ENCODE measurements around the gene UPK1B. TPM values are rescaled to one million over a fixed set of nuclear protein-coding genes. Genes with fewer than 3 reads are reported as not detected.

The UPK1B gene
- total RNA-seq, 1 donor from 2014 or later, result 15.6 TPM

DNA sequence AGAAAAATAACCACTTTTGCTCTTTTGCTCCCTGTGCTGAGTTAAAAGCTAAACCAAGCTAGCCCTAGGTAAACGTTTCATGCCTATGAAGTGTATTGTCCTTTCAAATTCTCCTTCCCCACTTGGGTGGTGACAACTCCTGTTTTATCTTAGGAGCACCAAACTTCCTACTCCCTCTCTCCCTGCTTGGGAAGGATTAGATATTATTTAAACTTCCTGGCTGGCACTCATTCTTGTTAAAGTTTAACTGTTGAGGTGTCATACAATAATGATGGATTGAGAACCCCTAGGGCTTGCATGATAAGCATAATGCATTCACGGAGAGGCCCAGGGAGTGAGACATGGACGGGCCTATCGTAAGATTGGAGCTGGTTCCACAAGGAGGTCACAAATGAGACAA, 37.8 kb downstream of the UPK1B start:
- Histone ChIP-seq H3K36me3 (ENCODE audit: control insufficient read depth, insufficient read depth, low read length) (peaks cover 3% of the 10 kb centered on the region), H3K4me3 (ENCODE audit: low read depth, low read length) (no peak overlapping the region), H3K27me3 (ENCODE audit: control insufficient read depth, insufficient read depth, low read length) (no peaks in the 10 kb centered on the region)
- TF ChIP-seq, protein P1, sequence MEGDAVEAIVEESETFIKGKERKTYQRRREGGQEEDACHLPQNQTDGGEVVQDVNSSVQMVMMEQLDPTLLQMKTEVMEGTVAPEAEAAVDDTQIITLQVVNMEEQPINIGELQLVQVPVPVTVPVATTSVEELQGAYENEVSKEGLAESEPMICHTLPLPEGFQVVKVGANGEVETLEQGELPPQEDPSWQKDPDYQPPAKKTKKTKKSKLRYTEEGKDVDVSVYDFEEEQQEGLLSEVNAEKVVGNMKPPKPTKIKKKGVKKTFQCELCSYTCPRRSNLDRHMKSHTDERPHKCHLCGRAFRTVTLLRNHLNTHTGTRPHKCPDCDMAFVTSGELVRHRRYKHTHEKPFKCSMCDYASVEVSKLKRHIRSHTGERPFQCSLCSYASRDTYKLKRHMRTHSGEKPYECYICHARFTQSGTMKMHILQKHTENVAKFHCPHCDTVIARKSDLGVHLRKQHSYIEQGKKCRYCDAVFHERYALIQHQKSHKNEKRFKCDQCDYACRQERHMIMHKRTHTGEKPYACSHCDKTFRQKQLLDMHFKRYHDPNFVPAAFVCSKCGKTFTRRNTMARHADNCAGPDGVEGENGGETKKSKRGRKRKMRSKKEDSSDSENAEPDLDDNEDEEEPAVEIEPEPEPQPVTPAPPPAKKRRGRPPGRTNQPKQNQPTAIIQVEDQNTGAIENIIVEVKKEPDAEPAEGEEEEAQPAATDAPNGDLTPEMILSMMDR (IDR thresholded peaks at IDR 0.05; ENCODE audit: insufficient read depth, low read length, poor library complexity, severe bottlenecking), result no peak
- no peak for DNase-seq (ENCODE audit: low read depth)

DNA sequence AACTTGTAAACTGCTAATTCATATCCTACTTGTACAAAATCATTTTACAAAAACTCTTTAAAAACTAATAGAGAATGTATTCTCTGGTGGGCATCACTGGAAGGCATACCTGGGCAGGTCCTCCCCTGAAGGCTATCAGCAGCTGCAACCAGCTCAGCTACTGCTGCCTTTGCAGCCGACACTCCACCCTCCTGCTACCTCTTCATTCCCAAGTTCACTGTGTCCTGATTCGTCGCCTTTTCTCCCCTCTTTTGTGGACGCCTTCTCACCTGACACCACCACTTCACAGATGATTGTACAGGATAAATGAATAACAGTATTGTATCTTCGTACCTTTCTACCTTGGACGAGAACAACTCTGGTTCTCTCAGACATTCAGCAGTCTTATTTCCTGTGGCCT, 38.4 kb downstream of the UPK1B start:
- DNase-seq (ENCODE audit: low read depth), result no peak
- no peaks in the 10 kb centered on the region for H3K27me3 ChIP-seq (ENCODE audit: control insufficient read depth, insufficient read depth, low read length)
- peaks cover 3% of the 10 kb centered on the region for H3K36me3 ChIP-seq (ENCODE audit: control insufficient read depth, insufficient read depth, low read length)
- no peak overlapping the region for H3K4me3 ChIP-seq (ENCODE audit: low read depth, low read length)
- TF ChIP-seq, protein P1 (IDR thresholded peaks at IDR 0.05; ENCODE audit: insufficient read depth, low read length, poor library complexity, severe bottlenecking), result no peak

DNA sequence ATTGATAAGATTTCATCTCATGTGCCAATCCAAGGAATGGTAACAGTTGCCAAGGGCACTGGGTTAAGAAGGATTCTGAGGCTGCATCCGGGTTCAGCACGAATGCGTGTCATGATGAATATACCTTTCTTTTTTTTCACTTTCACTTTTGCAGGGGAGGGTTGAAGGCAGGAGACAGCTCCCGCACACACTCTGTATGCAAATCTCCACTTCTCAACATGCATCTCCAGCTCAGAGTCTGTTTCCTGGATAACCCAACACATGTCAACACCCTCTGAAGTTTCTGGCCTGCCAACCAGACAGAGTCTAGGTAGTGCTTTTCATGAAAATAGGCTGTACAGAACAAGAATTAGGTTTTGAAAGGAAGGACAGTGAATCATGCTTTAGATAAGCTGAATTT, 45.7 kb downstream of the UPK1B start:
- TF ChIP-seq, protein P1 (IDR thresholded peaks at IDR 0.05; ENCODE audit: insufficient read depth, low read length, poor library complexity, severe bottlenecking), result no peak
- H3K36me3 ChIP-seq (ENCODE audit: control insufficient read depth, insufficient read depth, low read length), result peaks cover 6% of the 10 kb centered on the region
- H3K27me3 ChIP-seq (ENCODE audit: control insufficient read depth, insufficient read depth, low read length), result no peaks in the 10 kb centered on the region
- H3K4me3 ChIP-seq (ENCODE audit: low read depth, low read length), result no peak overlapping the region
- DNase-seq (ENCODE audit: low read depth), result no peak

- TF ChIP-seq, protein P1 (IDR thresholded peaks at IDR 0.05; ENCODE audit: insufficient read depth, low read length, poor library complexity, severe bottlenecking), result no peak
- DNase-seq (ENCODE audit: low read depth), result no peak
- Histone ChIP-seq H3K4me3 (ENCODE audit: low read depth, low read length) (no peak overlapping the region), H3K36me3 (ENCODE audit: control insufficient read depth, insufficient read depth, low read length) (peaks cover 6% of the 10 kb centered on the region), H3K27me3 (ENCODE audit: control insufficient read depth, insufficient read depth, low read length) (no peaks in the 10 kb centered on the region)
Measured at GRCh38 chr3:119220198-119220597, 46.8 kb downstream of the UPK1B start.

GRCh38 chr3:119220970-119221667, 47.7 kb downstream of the UPK1B start:
- TF ChIP-seq, protein P1 (IDR thresholded peaks at IDR 0.05; ENCODE audit: insufficient read depth, low read length, poor library complexity, severe bottlenecking), result no peak
- peaks cover 5% of the 10 kb centered on the region for H3K36me3 ChIP-seq (ENCODE audit: control insufficient read depth, insufficient read depth, low read length)
- H3K4me3 ChIP-seq (ENCODE audit: low read depth, low read length), result no peak overlapping the region
- H3K27me3 ChIP-seq (ENCODE audit: control insufficient read depth, insufficient read depth, low read length), result no peaks in the 10 kb centered on the region
- no peak for DNase-seq (ENCODE audit: low read depth)

DNA sequence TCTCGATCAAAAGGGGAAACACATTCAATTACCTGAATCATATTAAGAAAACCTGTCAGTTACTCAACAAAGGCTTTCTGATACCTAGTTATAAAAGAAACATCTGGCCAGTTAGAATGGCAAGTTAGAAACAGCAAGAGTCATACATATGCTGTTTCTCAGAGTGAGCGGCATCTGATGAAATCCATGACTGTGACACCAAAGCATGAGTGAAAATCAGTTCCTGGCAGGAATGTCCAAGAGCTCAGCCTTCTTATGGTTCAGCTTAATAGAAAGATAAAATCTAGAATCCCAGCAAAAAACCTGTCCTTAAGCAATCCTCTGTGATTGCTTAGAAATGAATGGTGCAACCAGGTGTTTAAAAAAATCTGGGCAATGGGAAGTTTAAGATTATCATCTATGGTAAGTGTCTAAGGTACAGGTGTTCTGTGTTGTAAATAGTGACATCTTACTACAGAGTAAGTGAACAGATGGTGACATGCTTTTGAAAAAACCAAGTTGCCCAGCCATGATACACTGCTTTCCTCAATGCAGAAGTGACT, 48.5 kb downstream of the UPK1B start:
- DNase-seq (ENCODE audit: low read depth), result no peak
- TF ChIP-seq, protein P1 (IDR thresholded peaks at IDR 0.05; ENCODE audit: insufficient read depth, low read length, poor library complexity, severe bottlenecking), result no peak
- no peak overlapping the region for H3K4me3 ChIP-seq (ENCODE audit: low read depth, low read length)
- H3K36me3 ChIP-seq (ENCODE audit: control insufficient read depth, insufficient read depth, low read length), result peaks cover 5% of the 10 kb centered on the region
- H3K27me3 ChIP-seq (ENCODE audit: control insufficient read depth, insufficient read depth, low read length), result no peaks in the 10 kb centered on the region
